ENCODE measurements around the gene MOK. TPM values are rescaled to one million over a fixed set of nuclear protein-coding genes. Genes with fewer than 3 reads are reported as not detected.

MOK gene
- total RNA-seq, 2 experiments from 2014 or later, result 0.88 to 1.4 TPM

Other genes with a start within 250 kb of the MOK start
- 100 to 1,000 TPM; 466 to 472 TPM for gene HSP90AA1, start 218.1 kb downstream of the MOK start, total RNA-seq
- gene WDR20, start 165.3 kb downstream of the MOK start, total RNA-seq, result 10 to 100 TPM; 28.3 to 31.9 TPM
- 10 to 100 TPM; 15.1 to 15.3 TPM for gene ZNF839, start 14.6 kb upstream of the MOK start, total RNA-seq
- gene CINP, start 57.7 kb upstream of the MOK start, total RNA-seq, result 10 to 100 TPM; 27.3 to 29.8 TPM
- 10 to 100 TPM; 12.3 to 12.5 TPM for gene TECPR2, start 57.8 kb upstream of the MOK start, total RNA-seq
- 10 to 100 TPM; 11.2 to 12.3 TPM for gene ANKRD9, start 204.6 kb upstream of the MOK start, total RNA-seq

Measured in activated CD4-positive, alpha-beta memory T cell treated with anti-CD3 and anti-CD28 coated beads, Interleukin-2, amount 10 ng/mL, durations not matched to agents 7 days and 5 days (primary cell).